Activated CD4-positive, alpha-beta memory T cell treated with anti-CD3 and anti-CD28 coated beads for 36 hours (primary cell): ENCODE measurements around the gene GRIP2. TPM values are rescaled to one million over a fixed set of nuclear protein-coding genes. Genes with fewer than 3 reads are reported as not detected.
A peak's percentile ranks its signal among the peaks of the same experiment; 100 is the strongest.

Experiments used
- CTCF ChIA-PET: fragments of 350-600 bp; sonication (Branson Sonifier 250); formaldehyde crosslinking; loops from one replicate; lab custom pipeline; 2021; ENCODE audit warnings: antibody characterized with exemption, inconsistent platforms; lab: Charles Lee
- POLR2A ChIA-PET: fragments of 350-600 bp; sonication (Branson Sonifier 250); formaldehyde crosslinking; loops from one replicate; lab custom pipeline; 2021; ENCODE audit warnings: antibody characterized with exemption; lab: Charles Lee
- DNase-seq: peaks from one replicate; pipeline ENCODE4 v3.0.0-alpha.2; 2020
- H3K27ac Mint-ChIP-seq: one replicate; pipeline ENCODE4 v1.8.0; 2021; ENCODE audit warnings: mixed read lengths
- H3K27me3 Mint-ChIP-seq: one replicate; pipeline ENCODE4 v1.8.0; 2021; ENCODE audit warnings: mixed read lengths
- H3K36me3 Mint-ChIP-seq: one replicate; pipeline ENCODE4 v1.8.0; 2021; ENCODE audit warnings: mixed read lengths
- H3K4me1 Mint-ChIP-seq: one replicate; pipeline ENCODE4 v1.8.0; 2021; ENCODE audit warnings: low read depth, mixed read lengths
- H3K4me3 Mint-ChIP-seq: one replicate; pipeline ENCODE4 v1.8.0; 2021; ENCODE audit warnings: mild to moderate bottlenecking, mixed read lengths
- H3K9me3 Mint-ChIP-seq: one replicate; pipeline ENCODE4 v1.8.0; 2021; ENCODE audit warnings: mixed read lengths
- intact Hi-C: fragments of 100-400 bp; cut with micrococcal nuclease; formaldehyde crosslinking; loops from one replicate; pipeline ENCODE4 v1.15.1; 2023
- total RNA-seq, 2 experiments: library from RNA; stranded (reverse); gene quantifications; one replicate each; pipeline ENCODE4 v1.2.3, GENCODE V29; 2021

The GRIP2 gene
- total RNA-seq, 2 experiments from 2014 or later, result not detected

GRCh38 chr3:14463330-14464140 lies 76.6 kb downstream of the GRIP2 start:
- Mint-ChIP-seq H3K36me3 (peaks cover 25% of the 10 kb centered on the region), H3K27me3 (no peaks in the 10 kb centered on the region), H3K9me3 (no peaks in the 10 kb centered on the region), H3K4me3 (no peak overlapping the region), H3K4me1 (peaks cover 28% of the 10 kb centered on the region), H3K27ac (peak overlapping the region; percentile 65)
- intact Hi-C loops, result loop anchor here (5.0 kb wide), 1 partner anchor 566 kb away; no protein-coding TSS in a partner anchor
- no peak for DNase-seq
- ChIA-PET CTCF (interaction anchor here (0.8 to 1.8 kb wide), 7 partner anchors 30 to 567 kb away, joined by 3 to 9 read pairs (median 5); partner anchors contain the start of gene SLC6A6), POLR2A (interaction anchor here (0.9 to 1.5 kb wide), 2 partner anchors 31 to 61 kb away, joined by 3 to 7 read pairs; partner anchors contain the start of gene SLC6A6)

DNA sequence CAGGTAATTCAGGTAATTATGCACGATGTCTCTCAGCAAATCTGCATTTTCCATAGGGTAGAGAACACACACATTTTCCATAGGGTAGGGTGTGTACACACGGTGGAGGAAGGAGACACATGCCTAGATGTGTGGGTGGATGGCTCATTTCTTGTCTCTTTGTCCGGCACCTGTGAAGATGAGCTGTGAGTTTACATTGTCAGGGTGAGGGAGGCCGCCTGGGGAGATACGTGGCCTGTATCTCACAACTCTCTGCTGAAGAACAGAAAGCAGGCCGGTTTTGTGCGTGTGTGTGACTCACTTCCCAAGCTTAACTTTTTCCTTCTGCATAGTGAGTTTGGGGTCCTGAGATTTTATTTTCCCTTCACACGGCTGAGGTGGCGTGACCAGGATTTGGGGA lies 77.4 kb downstream of the GRIP2 start:
- H3K9me3 Mint-ChIP-seq, result no peaks in the 10 kb centered on the region
- H3K4me1 Mint-ChIP-seq, result peaks cover 35% of the 10 kb centered on the region
- H3K4me3 Mint-ChIP-seq, result no peak overlapping the region
- intact Hi-C loops, result loop anchor here (1.0 to 5.0 kb wide), 3 partner anchors 30 to 565 kb away; partner anchors contain the start of gene SLC6A6
- no peaks in the 10 kb centered on the region for H3K27me3 Mint-ChIP-seq
- H3K36me3 Mint-ChIP-seq, result peaks cover 24% of the 10 kb centered on the region
- peak overlapping the region; percentile 65 for H3K27ac Mint-ChIP-seq
- peak; percentile 71 for DNase-seq
- POLR2A ChIA-PET, result interaction anchor here (0.9 to 1.5 kb wide), 3 partner anchors 26 to 60 kb away, joined by 3 to 7 read pairs (median 3); partner anchors contain the start of gene SLC6A6
- CTCF ChIA-PET, result interaction anchor here (0.7 to 1.8 kb wide), 11 partner anchors 10 to 566 kb away, joined by 3 to 9 read pairs (median 4); partner anchors contain the start of gene SLC6A6

DNA sequence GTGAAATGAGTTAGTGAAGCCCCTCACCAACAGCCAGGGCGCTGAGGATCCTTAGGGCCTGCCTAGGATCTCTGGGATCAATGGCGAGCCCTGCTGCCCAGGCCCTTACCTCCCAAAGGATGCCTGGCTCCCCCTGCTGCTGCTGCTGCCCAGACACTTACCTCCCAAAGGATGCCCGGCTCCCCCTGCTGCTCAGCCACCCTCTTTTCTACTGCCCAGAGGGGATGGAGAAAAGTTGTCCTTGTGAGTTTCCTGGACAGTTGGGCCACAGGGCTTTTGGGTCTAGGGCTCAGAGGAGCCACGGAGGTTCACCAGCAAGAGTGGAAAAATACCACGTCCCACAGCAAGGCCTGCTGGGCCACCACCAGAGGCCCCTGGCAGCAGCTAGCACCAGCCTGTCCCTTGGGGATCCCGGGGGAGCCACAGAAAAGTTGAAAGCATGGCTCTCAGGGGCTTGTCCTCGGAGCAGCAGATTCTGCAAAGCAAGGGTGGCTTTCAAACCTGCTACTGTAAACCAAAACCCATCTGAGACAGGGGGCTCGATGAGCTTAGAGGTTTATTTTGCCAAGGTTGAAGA lies 78.3 kb downstream of the GRIP2 start:
- CTCF ChIA-PET, result interaction anchor here (0.7 to 1.8 kb wide), 11 partner anchors 9 to 566 kb away, joined by 3 to 9 read pairs (median 4); partner anchors contain the start of gene SLC6A6
- Mint-ChIP-seq H3K36me3 (peaks cover 23% of the 10 kb centered on the region), H3K4me3 (no peak overlapping the region), H3K27me3 (no peaks in the 10 kb centered on the region), H3K27ac (peak overlapping the region; percentile 65), H3K9me3 (no peaks in the 10 kb centered on the region), H3K4me1 (peaks cover 35% of the 10 kb centered on the region)
- intact Hi-C loops, result loop anchor here (1.0 to 5.0 kb wide), 4 partner anchors 30 to 565 kb away; partner anchors contain the start of gene SLC6A6
- POLR2A ChIA-PET, result interaction anchor here (1.0 to 1.5 kb wide), 2 partner anchors 25 to 59 kb away, joined by 3 to 7 read pairs; partner anchors contain the start of gene SLC6A6
- peak; percentile 58 for DNase-seq

DNA sequence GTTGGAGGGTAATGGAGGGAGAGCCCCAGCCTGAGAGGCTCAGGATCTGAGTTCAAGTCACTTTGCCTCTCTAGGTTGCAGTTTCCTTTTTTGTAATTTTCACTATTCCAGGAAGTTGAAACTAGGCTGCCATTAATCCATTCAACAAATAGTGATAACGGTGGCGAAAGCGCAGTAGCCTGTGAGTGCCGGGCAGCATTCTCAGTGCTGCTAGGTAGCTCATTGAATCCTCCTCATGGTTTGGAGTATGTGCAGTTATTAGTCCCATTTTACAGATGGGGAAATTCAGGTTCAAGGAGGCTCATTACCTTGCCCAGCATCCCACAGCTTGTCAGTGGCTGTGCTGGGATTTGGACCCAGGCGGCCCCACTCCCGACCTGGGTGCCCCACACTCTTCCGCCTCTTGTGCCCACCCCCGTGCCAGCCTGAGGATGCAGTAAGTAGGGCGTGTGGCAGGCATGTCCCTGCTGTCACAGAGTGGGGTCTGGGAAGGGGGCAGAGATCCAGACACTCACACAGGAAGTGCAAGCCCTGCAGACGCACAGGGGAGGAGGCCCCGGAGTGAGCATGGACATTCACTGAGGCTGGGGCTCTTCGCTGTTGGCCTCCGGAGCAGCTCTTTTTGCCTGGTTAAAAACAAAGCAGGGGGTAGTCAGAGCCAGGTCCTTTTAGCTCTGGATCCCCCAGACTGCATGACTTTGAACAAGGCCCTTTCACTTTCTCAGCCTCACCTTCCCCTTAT lies 79.0 kb downstream of the GRIP2 start:
- H3K27ac Mint-ChIP-seq, result peak overlapping the region; percentile 54
- H3K36me3 Mint-ChIP-seq, result peaks cover 23% of the 10 kb centered on the region
- CTCF ChIA-PET, result interaction anchor here (0.8 to 1.6 kb wide), 4 partner anchors 35 to 257 kb away, joined by 3 to 8 read pairs (median 4); partner anchors contain the start of gene SLC6A6
- no peak for DNase-seq
- H3K9me3 Mint-ChIP-seq, result no peaks in the 10 kb centered on the region
- POLR2A ChIA-PET, result no interaction called here
- no peak overlapping the region for H3K4me3 Mint-ChIP-seq
- intact Hi-C loops, result loop anchor here (2.0 to 5.0 kb wide), 2 partner anchors 200 to 564 kb away; no protein-coding TSS in a partner anchor
- no peaks in the 10 kb centered on the region for H3K27me3 Mint-ChIP-seq
- H3K4me1 Mint-ChIP-seq, result peaks cover 35% of the 10 kb centered on the region

GRCh38 chr3:14460342-14461005 lies 79.7 kb downstream of the GRIP2 start:
- Mint-ChIP-seq H3K4me3 (no peak overlapping the region), H3K4me1 (peaks cover 35% of the 10 kb centered on the region), H3K27me3 (no peaks in the 10 kb centered on the region), H3K27ac (peak overlapping the region; percentile 35), H3K36me3 (peaks cover 23% of the 10 kb centered on the region), H3K9me3 (no peaks in the 10 kb centered on the region)
- intact Hi-C loops, result loop anchor here (2.0 to 5.0 kb wide), 2 partner anchors 200 to 563 kb away; no protein-coding TSS in a partner anchor
- no peak for DNase-seq
- CTCF ChIA-PET, result interaction anchor here (0.8 to 1.5 kb wide), 5 partner anchors 58 to 257 kb away, joined by 3 to 8 read pairs (median 4); partner anchors contain the start of gene SLC6A6
- POLR2A ChIA-PET, result no interaction called here

DNA sequence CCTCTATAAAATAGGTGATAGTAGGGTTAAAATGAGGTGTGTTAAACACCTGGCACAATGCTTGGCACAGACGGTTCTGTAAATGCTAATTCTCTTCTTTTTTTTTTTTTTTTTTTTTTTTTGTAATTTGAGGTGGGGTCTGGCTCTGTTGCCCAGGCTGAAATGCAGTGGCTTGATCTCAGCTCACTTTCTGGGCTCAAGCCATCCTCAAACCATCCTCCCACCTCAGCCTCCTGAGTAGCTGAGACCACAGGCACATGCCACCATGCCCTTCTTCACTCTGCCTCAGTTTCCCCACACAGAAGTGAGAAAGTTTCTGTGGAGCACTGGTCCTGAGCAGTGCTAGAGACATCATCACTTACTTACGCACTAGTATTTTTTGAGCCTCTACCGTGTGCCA lies 80.4 kb downstream of the GRIP2 start:
- peaks cover 27% of the 10 kb centered on the region for H3K36me3 Mint-ChIP-seq
- peaks cover 35% of the 10 kb centered on the region for H3K4me1 Mint-ChIP-seq
- ChIA-PET POLR2A (no interaction called here), CTCF (interaction anchor here (1.4 to 2.4 kb wide), 3 partner anchors 8 to 256 kb away, joined by 4 to 22 read pairs (median 5); no protein-coding TSS in a partner anchor)
- H3K27ac Mint-ChIP-seq, result peak overlapping the region; percentile 35
- intact Hi-C loops, result loop anchor here (2.0 to 5.0 kb wide), 2 partner anchors 199 to 562 kb away; no protein-coding TSS in a partner anchor
- H3K27me3 Mint-ChIP-seq, result no peaks in the 10 kb centered on the region
- no peak for DNase-seq
- no peak overlapping the region for H3K4me3 Mint-ChIP-seq
- no peaks in the 10 kb centered on the region for H3K9me3 Mint-ChIP-seq

DNA sequence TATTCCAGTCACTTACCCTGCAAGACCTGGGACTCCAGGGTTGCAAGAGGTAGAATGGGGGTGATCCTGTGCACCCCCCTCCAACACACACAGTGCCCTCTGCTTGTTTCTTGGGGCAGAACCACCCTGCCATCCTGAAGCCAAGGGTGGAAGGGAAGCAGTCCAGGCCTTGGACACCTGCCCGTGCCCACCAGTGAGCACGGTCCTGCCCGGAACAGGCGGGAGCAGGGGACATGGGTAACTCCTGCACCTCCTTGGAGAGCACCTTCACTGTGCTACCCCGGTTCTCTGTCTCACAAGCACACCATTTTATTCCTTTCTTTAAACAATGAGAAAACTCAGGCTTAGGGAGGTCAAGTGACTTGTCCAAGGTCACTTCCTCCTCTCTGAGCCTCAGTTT lies 80.8 kb downstream of the GRIP2 start:
- no peaks in the 10 kb centered on the region for H3K27me3 Mint-ChIP-seq
- H3K9me3 Mint-ChIP-seq, result no peaks in the 10 kb centered on the region
- H3K36me3 Mint-ChIP-seq, result peaks cover 30% of the 10 kb centered on the region
- ChIA-PET CTCF (interaction anchor here (1.4 to 2.4 kb wide), 3 partner anchors 8 to 256 kb away, joined by 4 to 22 read pairs (median 5); no protein-coding TSS in a partner anchor), POLR2A (interaction anchor here (1.1 to 1.9 kb wide), 4 partner anchors 16 to 196 kb away, joined by 3 to 22 read pairs (median 8); partner anchors contain the start of gene SLC6A6)
- peak overlapping the region; percentile 76 for H3K27ac Mint-ChIP-seq
- no peak for DNase-seq
- intact Hi-C loops, result no loop called here
- no peak overlapping the region for H3K4me3 Mint-ChIP-seq
- H3K4me1 Mint-ChIP-seq, result peaks cover 35% of the 10 kb centered on the region

DNA sequence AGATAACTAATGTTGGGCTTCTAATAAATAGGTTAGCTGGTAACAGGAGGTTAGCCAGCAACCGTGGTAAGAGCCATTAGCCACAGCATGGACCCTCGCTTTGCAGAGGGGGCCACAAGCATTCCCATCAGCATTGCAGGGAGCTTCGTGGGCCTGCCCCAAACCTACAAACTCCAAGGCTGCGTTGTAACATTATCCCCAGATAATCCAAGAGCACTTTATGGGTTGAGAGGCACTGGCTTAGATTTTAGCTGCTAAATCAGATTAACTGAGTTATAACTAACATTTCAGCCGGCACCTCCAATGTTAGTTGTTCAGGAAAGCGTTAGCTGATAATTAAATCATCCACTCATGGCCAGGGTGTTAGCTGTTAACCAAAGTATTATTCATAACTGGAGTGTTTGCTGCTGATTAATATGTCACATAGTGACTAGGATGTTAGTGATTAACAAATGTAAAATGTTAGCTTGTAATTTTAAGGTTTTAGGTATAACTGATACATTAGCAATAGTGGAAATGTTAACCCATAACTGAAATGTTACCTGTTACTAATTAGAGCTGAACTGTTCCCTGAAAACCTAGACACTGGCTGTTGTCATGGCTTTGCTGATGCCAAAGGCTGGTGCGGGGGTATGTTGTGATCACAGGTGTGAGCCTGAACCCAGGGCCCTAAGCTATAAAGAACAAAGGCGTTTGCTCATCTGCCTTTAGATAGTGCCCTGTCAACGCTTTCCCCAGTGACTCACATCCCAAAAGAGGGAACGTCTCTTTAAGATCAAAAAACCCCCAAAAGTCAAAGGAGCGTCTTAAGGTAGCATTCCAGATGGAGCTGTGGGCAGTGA lies 81.5 kb downstream of the GRIP2 start:
- intact Hi-C loops, result no loop called here
- peak overlapping the region; percentile 76 for H3K27ac Mint-ChIP-seq
- H3K4me1 Mint-ChIP-seq, result peaks cover 35% of the 10 kb centered on the region
- no peaks in the 10 kb centered on the region for H3K27me3 Mint-ChIP-seq
- CTCF ChIA-PET, result interaction anchor here (0.8 to 2.4 kb wide), 8 partner anchors 9 to 255 kb away, joined by 3 to 22 read pairs (median 4); no protein-coding TSS in a partner anchor
- peak; percentile 44 for DNase-seq
- H3K9me3 Mint-ChIP-seq, result no peaks in the 10 kb centered on the region
- no peak overlapping the region for H3K4me3 Mint-ChIP-seq
- POLR2A ChIA-PET, result interaction anchor here (0.6 to 1.9 kb wide), 8 partner anchors 17 to 195 kb away, joined by 3 to 22 read pairs (median 4); partner anchors contain the start of genes CCDC174 and SLC6A6
- peaks cover 30% of the 10 kb centered on the region for H3K36me3 Mint-ChIP-seq

DNA sequence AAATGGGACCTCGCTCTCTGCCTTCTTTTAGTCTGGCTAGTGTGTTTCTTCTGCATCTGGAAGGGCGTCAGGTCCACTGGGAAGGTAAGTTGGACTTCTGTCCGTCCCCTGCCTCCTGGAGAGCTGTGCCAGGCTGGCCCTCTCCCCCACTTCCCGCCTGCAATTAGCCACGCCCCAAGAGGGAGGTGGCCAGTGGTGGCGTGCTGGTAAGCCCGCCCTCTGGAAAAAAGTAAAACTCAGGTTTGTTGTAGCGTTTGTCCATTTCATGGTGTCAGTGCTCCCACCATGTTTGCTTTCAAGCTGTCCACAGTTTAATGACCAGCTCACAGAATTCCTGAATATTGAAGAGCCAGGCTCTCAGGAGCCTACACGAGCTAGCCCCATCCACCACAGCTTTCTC lies 82.1 kb downstream of the GRIP2 start:
- Mint-ChIP-seq H3K4me1 (peaks cover 34% of the 10 kb centered on the region), H3K4me3 (no peak overlapping the region), H3K27me3 (no peaks in the 10 kb centered on the region), H3K9me3 (no peaks in the 10 kb centered on the region), H3K36me3 (peaks cover 28% of the 10 kb centered on the region), H3K27ac (peak overlapping the region; percentile 76)
- intact Hi-C loops, result no loop called here
- CTCF ChIA-PET, result interaction anchor here (1.3 to 2.4 kb wide), 5 partner anchors 9 to 255 kb away, joined by 3 to 22 read pairs (median 8); no protein-coding TSS in a partner anchor
- POLR2A ChIA-PET, result interaction anchor here (0.6 to 1.9 kb wide), 5 partner anchors 21 to 194 kb away, joined by 3 to 22 read pairs (median 6); partner anchors contain the start of genes CCDC174 and SLC6A6
- no peak for DNase-seq
